Psoas muscle (tissue), 8 donors: ENCODE data around the gene MAN1A1. TPM values are rescaled to one million over a fixed set of nuclear protein-coding genes. Genes with fewer than 3 reads are reported as not detected.

Source experiments
- ATAC-seq, 4 donors: fragments of 200-7000 bp; cut with Tn5 transposase; one replicate each; pipeline ENCODE4 v1.9.1; 2020; ENCODE audit warnings: moderate library complexity in 3 of 4, mild to moderate bottlenecking in 2 of 4
- DNase-seq, 2 donors: peaks; one replicate each; pipeline ENCODE4 v3.0.0-alpha.2; 2020
- H3K27ac ChIP-seq: fragments of 200-600 bp; one replicate; pipeline ENCODE4 v1.8.0; 2022
- H3K27me3 ChIP-seq, 3 donors: fragments of 200-600 bp in 1 of 3; one replicate each; pipeline versions ENCODE4 v1.6.1 to v1.8.0; 2013 to 2022; ENCODE audit warnings: low read length in 2 of 3, mild to moderate bottlenecking in 2 of 3, moderate library complexity in 1 of 3; ENCODE audit not compliant: insufficient read depth in 3 of 3
- H3K36me3 ChIP-seq, 2 donors: fragments of 200-600 bp in 1 of 2; one replicate each; pipeline versions ENCODE4 v1.6.1 to v1.8.0; 2013 to 2022; ENCODE audit warnings: low read depth in 1 of 2, mild to moderate bottlenecking in 1 of 2, moderate library complexity in 1 of 2; ENCODE audit not compliant: insufficient read depth in 1 of 2
- H3K4me1 ChIP-seq: fragments of 200-600 bp; one replicate; pipeline ENCODE4 v1.8.0; 2022
- H3K4me3 ChIP-seq: fragments of 200-600 bp; one replicate; pipeline ENCODE4 v1.8.0; 2022; ENCODE audit warnings: mild to moderate bottlenecking
- H3K9me3 ChIP-seq: fragments of 200-600 bp; one replicate; pipeline ENCODE4 v1.8.0; 2022
- WGBS, 3 donors: extraction: QIAGEN DNeasy Blood & Tissue Kit; methylation state at CpG; one replicate each; pipeline versions ENCODE4 v1.1.6 to v1.1.7; 2013; 5-methylcytosine and 5-hydroxymethylcytosine counted together
- intact Hi-C, 2 donors: fragments of 100-400 bp; cut with DNase I; formaldehyde crosslinking; loops; one replicate each; pipeline versions ENCODE4 v1.11.0 to v1.14.2; 2022
- polyA plus RNA-seq, 3 donors: library from polyadenylated mRNA; stranded (reverse); fragments of 200-250 nt; gene quantifications; one replicate each; pipeline ENCODE4 v1.2.3, GENCODE V29; 2013
- total RNA-seq, 4 donors: library from RNA; stranded (reverse); fragmentation: NEBNext Ultra II Directional in 2 of 4; extraction: Animal tissue kit (Norgen Biotek cat#: 25700) in 2 of 4; gene quantifications; one replicate each; pipeline versions ENCODE4 v1.2.1 to v1.2.4, GENCODE V29; 2021 to 2023
- TF ChIP-seq, protein P1 (sequence below): fragments of 200-600 bp; IDR thresholded peaks from one replicate; pipeline ENCODE4 v1.8.0; 2022; ENCODE audit warnings: antibody characterized with exemption
- donor health status: healthy with polysubstance abuse.
- donor health status: DM: no; HTN: no; CAD: no; lungs with moderate emphysema.
- donor health status: Bipolar disorder and iron deficiency.
- donor health status: healthy.
- donor health status: DM: yes; HTN: yes; CAD: no.
- donor health status: DM: no; HTN: no; CAD: no.
- donor health status: DM: no; HTN: no; CAD: no.
- donor health status: DM: yes; HTN: yes; CAD: no.

The MAN1A1 gene
- total and polyA plus RNA-seq, 7 donors, result 3.7 to 14.6 (median 6.2) TPM

DNA sequence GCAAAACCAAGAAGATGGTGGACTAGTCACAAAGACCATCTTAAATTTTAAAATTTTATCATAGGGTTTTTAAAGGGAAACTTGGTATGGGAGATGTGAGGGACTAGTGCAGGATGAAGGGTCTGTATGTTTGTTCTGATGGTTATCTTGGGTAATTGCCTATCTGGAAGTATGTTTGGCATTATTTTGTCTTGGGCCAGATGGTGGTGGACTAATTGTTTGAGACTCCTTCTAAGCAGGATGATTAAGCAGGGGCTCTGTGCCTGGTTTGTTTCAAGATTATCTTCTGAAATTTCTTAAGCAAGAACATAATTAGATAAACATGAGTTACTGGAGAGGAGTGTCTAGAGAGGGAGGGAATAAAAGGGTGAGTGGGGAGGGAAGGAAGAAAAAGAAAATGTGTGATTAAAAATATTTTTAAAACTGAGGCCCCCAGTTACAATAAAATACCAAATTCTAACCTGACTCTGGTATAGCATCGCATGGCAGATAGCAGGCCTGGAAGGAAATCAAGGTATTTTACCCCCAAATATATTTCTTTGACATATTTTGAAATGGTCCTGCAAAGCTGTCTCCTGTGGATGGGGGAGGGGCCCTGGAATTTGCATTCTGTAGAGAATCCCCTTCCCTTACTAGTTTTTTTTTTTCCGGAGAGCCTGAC is 221.2 kb downstream of the MAN1A1 start:
- WGBS, 3 donors, result 72 to 77% (median 74%) methylated on average over 2 of the region's 2 CpGs
- H3K9me3 ChIP-seq, result no peaks in the 10 kb centered on the region
- intact Hi-C loops, result no loop called here
- TF ChIP-seq, protein P1, sequence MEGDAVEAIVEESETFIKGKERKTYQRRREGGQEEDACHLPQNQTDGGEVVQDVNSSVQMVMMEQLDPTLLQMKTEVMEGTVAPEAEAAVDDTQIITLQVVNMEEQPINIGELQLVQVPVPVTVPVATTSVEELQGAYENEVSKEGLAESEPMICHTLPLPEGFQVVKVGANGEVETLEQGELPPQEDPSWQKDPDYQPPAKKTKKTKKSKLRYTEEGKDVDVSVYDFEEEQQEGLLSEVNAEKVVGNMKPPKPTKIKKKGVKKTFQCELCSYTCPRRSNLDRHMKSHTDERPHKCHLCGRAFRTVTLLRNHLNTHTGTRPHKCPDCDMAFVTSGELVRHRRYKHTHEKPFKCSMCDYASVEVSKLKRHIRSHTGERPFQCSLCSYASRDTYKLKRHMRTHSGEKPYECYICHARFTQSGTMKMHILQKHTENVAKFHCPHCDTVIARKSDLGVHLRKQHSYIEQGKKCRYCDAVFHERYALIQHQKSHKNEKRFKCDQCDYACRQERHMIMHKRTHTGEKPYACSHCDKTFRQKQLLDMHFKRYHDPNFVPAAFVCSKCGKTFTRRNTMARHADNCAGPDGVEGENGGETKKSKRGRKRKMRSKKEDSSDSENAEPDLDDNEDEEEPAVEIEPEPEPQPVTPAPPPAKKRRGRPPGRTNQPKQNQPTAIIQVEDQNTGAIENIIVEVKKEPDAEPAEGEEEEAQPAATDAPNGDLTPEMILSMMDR, result no peak
- H3K27me3 ChIP-seq, result no peaks in the 10 kb centered on the region
- peaks cover 4% of the 10 kb centered on the region for H3K4me1 ChIP-seq
- H3K27ac ChIP-seq, result no peak overlapping the region
- no peak for ATAC-seq
- no peak overlapping the region for H3K4me3 ChIP-seq
- H3K36me3 ChIP-seq, result no peaks in the 10 kb centered on the region
- DNase-seq, result no peak

GRCh38 chr6:119127627-119128026 is 221.9 kb downstream of the MAN1A1 start:
- Histone ChIP-seq H3K4me1 (peaks cover 4% of the 10 kb centered on the region), H3K4me3 (no peak overlapping the region), H3K36me3 (no peaks in the 10 kb centered on the region), H3K9me3 (no peaks in the 10 kb centered on the region), H3K27me3 (no peaks in the 10 kb centered on the region), H3K27ac (no peak overlapping the region)
- TF ChIP-seq, protein P1, result no peak
- WGBS, 3 donors, result 85 to 96% (median 96%) methylated on average over 1 of the region's 1 CpG
- intact Hi-C loops, result no loop called here
- DNase-seq (no peak), ATAC-seq (no peak)
